ENCODE results near the gene RAB4A.

DNA sequence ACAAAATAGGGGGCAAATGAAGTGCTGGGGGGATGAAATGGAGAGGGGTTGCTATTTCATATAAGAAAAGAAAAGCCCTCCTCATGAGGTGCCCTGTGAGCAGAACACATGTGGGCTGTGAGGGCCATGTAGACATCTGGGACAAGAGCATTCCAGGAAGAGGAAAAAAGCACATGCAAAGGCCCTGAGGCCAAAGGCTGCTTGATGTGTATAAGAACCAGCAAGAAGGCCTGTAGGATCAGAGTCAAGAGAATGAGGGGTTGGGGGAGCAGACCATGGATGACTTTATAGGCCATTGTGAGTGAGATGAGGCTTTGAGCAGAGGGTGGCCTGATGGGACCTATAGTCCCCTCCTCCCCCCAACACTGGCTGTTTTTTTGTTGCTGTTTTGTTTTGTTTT lies 7.7 kb upstream of the RAB4A start:
- TF ChIP-seq, protein P1, sequence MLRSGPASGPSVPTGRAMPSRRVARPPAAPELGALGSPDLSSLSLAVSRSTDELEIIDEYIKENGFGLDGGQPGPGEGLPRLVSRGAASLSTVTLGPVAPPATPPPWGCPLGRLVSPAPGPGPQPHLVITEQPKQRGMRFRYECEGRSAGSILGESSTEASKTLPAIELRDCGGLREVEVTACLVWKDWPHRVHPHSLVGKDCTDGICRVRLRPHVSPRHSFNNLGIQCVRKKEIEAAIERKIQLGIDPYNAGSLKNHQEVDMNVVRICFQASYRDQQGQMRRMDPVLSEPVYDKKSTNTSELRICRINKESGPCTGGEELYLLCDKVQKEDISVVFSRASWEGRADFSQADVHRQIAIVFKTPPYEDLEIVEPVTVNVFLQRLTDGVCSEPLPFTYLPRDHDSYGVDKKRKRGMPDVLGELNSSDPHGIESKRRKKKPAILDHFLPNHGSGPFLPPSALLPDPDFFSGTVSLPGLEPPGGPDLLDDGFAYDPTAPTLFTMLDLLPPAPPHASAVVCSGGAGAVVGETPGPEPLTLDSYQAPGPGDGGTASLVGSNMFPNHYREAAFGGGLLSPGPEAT (IDR thresholded peaks at IDR 0.05; ENCODE audit: low read depth) = no peak
- TF ChIP-seq, protein P2, sequence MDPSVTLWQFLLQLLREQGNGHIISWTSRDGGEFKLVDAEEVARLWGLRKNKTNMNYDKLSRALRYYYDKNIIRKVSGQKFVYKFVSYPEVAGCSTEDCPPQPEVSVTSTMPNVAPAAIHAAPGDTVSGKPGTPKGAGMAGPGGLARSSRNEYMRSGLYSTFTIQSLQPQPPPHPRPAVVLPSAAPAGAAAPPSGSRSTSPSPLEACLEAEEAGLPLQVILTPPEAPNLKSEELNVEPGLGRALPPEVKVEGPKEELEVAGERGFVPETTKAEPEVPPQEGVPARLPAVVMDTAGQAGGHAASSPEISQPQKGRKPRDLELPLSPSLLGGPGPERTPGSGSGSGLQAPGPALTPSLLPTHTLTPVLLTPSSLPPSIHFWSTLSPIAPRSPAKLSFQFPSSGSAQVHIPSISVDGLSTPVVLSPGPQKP (IDR thresholded peaks at IDR 0.05; ENCODE audit: low read depth, low read length) = no peak
- TF ChIP-seq, protein P3, sequence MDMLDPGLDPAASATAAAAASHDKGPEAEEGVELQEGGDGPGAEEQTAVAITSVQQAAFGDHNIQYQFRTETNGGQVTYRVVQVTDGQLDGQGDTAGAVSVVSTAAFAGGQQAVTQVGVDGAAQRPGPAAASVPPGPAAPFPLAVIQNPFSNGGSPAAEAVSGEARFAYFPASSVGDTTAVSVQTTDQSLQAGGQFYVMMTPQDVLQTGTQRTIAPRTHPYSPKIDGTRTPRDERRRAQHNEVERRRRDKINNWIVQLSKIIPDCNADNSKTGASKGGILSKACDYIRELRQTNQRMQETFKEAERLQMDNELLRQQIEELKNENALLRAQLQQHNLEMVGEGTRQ (IDR thresholded peaks at IDR 0.05; ENCODE audit: borderline replicate concordance, low read depth, low read length) = no peak
- no peak for TF ChIP-seq CBFB (IDR thresholded peaks at IDR 0.05; ENCODE audit: low read depth)
- TF ChIP-seq, protein P4, sequence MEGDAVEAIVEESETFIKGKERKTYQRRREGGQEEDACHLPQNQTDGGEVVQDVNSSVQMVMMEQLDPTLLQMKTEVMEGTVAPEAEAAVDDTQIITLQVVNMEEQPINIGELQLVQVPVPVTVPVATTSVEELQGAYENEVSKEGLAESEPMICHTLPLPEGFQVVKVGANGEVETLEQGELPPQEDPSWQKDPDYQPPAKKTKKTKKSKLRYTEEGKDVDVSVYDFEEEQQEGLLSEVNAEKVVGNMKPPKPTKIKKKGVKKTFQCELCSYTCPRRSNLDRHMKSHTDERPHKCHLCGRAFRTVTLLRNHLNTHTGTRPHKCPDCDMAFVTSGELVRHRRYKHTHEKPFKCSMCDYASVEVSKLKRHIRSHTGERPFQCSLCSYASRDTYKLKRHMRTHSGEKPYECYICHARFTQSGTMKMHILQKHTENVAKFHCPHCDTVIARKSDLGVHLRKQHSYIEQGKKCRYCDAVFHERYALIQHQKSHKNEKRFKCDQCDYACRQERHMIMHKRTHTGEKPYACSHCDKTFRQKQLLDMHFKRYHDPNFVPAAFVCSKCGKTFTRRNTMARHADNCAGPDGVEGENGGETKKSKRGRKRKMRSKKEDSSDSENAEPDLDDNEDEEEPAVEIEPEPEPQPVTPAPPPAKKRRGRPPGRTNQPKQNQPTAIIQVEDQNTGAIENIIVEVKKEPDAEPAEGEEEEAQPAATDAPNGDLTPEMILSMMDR (IDR thresholded peaks at IDR 0.05 in 2 of 3, conservative IDR thresholded peaks at IDR 0.05 in 1 of 3; ENCODE audit: control insufficient read depth in 2 of 3, extremely low read depth in 1 of 3, insufficient read depth in 1 of 3, low read depth in 3 of 3, low read length in 3 of 3) = no peak
- no peak for TF ChIP-seq RBBP5 (conservative IDR thresholded peaks at IDR 0.05)
- TF ChIP-seq, protein P5, sequence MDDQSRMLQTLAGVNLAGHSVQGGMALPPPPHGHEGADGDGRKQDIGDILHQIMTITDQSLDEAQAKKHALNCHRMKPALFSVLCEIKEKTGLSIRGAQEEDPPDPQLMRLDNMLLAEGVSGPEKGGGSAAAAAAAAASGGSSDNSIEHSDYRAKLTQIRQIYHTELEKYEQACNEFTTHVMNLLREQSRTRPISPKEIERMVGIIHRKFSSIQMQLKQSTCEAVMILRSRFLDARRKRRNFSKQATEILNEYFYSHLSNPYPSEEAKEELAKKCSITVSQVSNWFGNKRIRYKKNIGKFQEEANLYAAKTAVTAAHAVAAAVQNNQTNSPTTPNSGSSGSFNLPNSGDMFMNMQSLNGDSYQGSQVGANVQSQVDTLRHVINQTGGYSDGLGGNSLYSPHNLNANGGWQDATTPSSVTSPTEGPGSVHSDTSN (IDR thresholded peaks at IDR 0.05; ENCODE audit: insufficient replicate concordance, low read depth, low read length) = no peak
- no peak for TF ChIP-seq FOXM1 (IDR thresholded peaks at IDR 0.05; ENCODE audit: low read depth, low read length)
- TF ChIP-seq CBX5 (IDR thresholded peaks at IDR 0.05; ENCODE audit: low read depth) = no peak
- no peak for TF ChIP-seq SRF (IDR thresholded peaks at IDR 0.05; ENCODE audit: low read depth in 2 of 2, low read length in 2 of 2)
- TF ChIP-seq, protein P6, sequence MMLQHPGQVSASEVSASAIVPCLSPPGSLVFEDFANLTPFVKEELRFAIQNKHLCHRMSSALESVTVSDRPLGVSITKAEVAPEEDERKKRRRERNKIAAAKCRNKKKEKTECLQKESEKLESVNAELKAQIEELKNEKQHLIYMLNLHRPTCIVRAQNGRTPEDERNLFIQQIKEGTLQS (IDR thresholded peaks at IDR 0.05; ENCODE audit: borderline replicate concordance, extremely low read depth, low read depth, low read length) = no peak
